CD14-positive monocyte (primary cell): ENCODE measurements around the gene DUOX2. TPM values are rescaled to one million over a fixed set of nuclear protein-coding genes. Genes with fewer than 3 reads are reported as not detected.

Source experiments
- DNase-seq, 3 donors: peaks; one replicate each; pipeline ENCODE4 v3.0.0-alpha.2; 2011 to 2022
- H2AFZ ChIP-seq: 2 replicates; pipeline ENCODE4 v1.6.0; 2012; ENCODE audit warnings: mild to moderate bottlenecking, low read depth, low read length, inconsistent platforms; ENCODE audit not compliant: insufficient read depth, poor library complexity, severe bottlenecking
- H3K27ac ChIP-seq, 2 donors: 1 replicate in 1 of 2; 2 replicates in 1 of 2; pipeline ENCODE4 v1.5.1; 2012 to 2013; ENCODE audit warnings: low read length in 2 of 2, control low read depth in 1 of 2, inconsistent platforms in 1 of 2, low read depth in 1 of 2, mild to moderate bottlenecking in 1 of 2
- H3K27me3 ChIP-seq, 2 donors: one replicate each; pipeline versions ENCODE4 v1.6.0 to v1.6.1; 2011 to 2013; ENCODE audit warnings: low read length in 2 of 2; ENCODE audit not compliant: control insufficient read depth in 2 of 2, insufficient read depth in 2 of 2
- H3K36me3 ChIP-seq, 2 donors: replicated peaks in 1 of 2; 1 replicate in 1 of 2; 2 replicates in 1 of 2; pipeline versions ENCODE4 v1.5.1 to v1.6.1; 2012 to 2013; ENCODE audit warnings: low read length in 2 of 2, control low read depth in 1 of 2, inconsistent platforms in 1 of 2, mild to moderate bottlenecking in 1 of 2; ENCODE audit not compliant: insufficient read depth in 2 of 2, control insufficient read depth in 1 of 2
- H3K4me1 ChIP-seq, 2 donors: 1 replicate in 1 of 2; 2 replicates in 1 of 2; pipeline versions ENCODE4 v1.5.1 to v1.6.1; 2012 to 2013; ENCODE audit warnings: low read length in 2 of 2, control low read depth in 1 of 2, inconsistent platforms in 1 of 2, mild to moderate bottlenecking in 1 of 2, moderate library complexity in 1 of 2; ENCODE audit not compliant: insufficient read depth in 2 of 2, control insufficient read depth in 1 of 2
- H3K4me2 ChIP-seq: replicated peaks from 2 replicates; pipeline ENCODE3; 2012; ENCODE audit warnings: low read length, moderate library complexity, mild to moderate bottlenecking; ENCODE audit not compliant: poor library complexity, severe bottlenecking; ENCODE audit errors: extremely low read depth
- H3K4me3 ChIP-seq, 3 experiments: fragments of 200-600 bp in 1 of 3; sonication (generic) in 1 of 3; replicated peaks in 1 of 3; 1 replicate in 2 of 3; 2 replicates in 1 of 3; pipeline ENCODE4 v1.5.1; 2011 to 2013; ENCODE audit warnings: low read length in 3 of 3, mild to moderate bottlenecking in 3 of 3, control low read depth in 2 of 3, low read depth in 2 of 3, inconsistent platforms in 1 of 3, moderate library complexity in 1 of 3
- H3K79me2 ChIP-seq: 2 replicates; pipeline ENCODE4 v1.6.0; 2012; ENCODE audit warnings: mild to moderate bottlenecking, control low read depth, inconsistent platforms, low read length, moderate library complexity; ENCODE audit not compliant: insufficient read depth
- H3K9ac ChIP-seq: 2 replicates; pipeline ENCODE4 v1.6.0; 2017; ENCODE audit warnings: low read length, mild to moderate bottlenecking; ENCODE audit not compliant: insufficient read depth, poor library complexity, severe bottlenecking
- H3K9me3 ChIP-seq, 2 donors: replicated peaks in 1 of 2; 1 replicate in 1 of 2; 2 replicates in 1 of 2; pipeline versions ENCODE4 v1.5.1 to v1.6.1; 2012 to 2013; ENCODE audit warnings: low read length in 2 of 2, control low read depth in 1 of 2; ENCODE audit not compliant: control insufficient read depth in 1 of 2, insufficient read depth in 1 of 2
- H4K20me1 ChIP-seq: 2 replicates; pipeline ENCODE4 v1.6.0; 2012; ENCODE audit warnings: mild to moderate bottlenecking, low read length, control low read depth, moderate library complexity; ENCODE audit not compliant: insufficient read depth
- H3K27ac Mint-ChIP-seq, 7 donors: one replicate each; pipeline ENCODE4 v1.8.0; 2020; ENCODE audit warnings: mild to moderate bottlenecking in 7 of 7, mixed read lengths in 7 of 7, moderate library complexity in 6 of 7, inconsistent platforms in 2 of 7
- H3K27me3 Mint-ChIP-seq, 3 donors: one replicate each; pipeline ENCODE4 v1.8.0; 2021 to 2022; ENCODE audit warnings: low read depth in 3 of 3, mild to moderate bottlenecking in 3 of 3, mixed read lengths in 3 of 3, moderate library complexity in 3 of 3, inconsistent platforms in 1 of 3
- H3K36me3 Mint-ChIP-seq, 2 donors: one replicate each; pipeline ENCODE4 v1.8.0; 2020; ENCODE audit warnings: mixed read lengths in 2 of 2, inconsistent platforms in 1 of 2, mild to moderate bottlenecking in 1 of 2
- H3K4me1 Mint-ChIP-seq: one replicate; pipeline ENCODE4 v1.8.0; 2020; ENCODE audit warnings: mild to moderate bottlenecking, mixed read lengths
- H3K4me3 Mint-ChIP-seq, 2 donors: one replicate each; pipeline ENCODE4 v1.8.0; 2020; ENCODE audit warnings: mild to moderate bottlenecking in 2 of 2, mixed read lengths in 2 of 2, moderate library complexity in 1 of 2
- H3K9me3 Mint-ChIP-seq, 7 donors: one replicate each; pipeline ENCODE4 v1.8.0; 2020 to 2022; ENCODE audit warnings: mixed read lengths in 7 of 7, mild to moderate bottlenecking in 6 of 7, moderate library complexity in 6 of 7, inconsistent platforms in 2 of 7
- WGBS: methylation state at CpG from one replicate; pipeline ENCODE4 v1.1.5; 2013; ENCODE audit warnings: missing lambda C conversion rate; ENCODE audit not compliant: insufficient coverage; 5-methylcytosine and 5-hydroxymethylcytosine counted together
- intact Hi-C, 2 donors: fragments of 100-400 bp; cut with micrococcal nuclease; formaldehyde crosslinking; loops; one replicate each; pipeline versions ENCODE4 v1.15.0 to v1.15.1; 2023
- polyA plus RNA-seq, 3 donors: library from polyadenylated mRNA; depleted of rRNA in 1 of 3; unstranded in 2 of 3; stranded (reverse) in 1 of 3; fragments of 300-500 nt in 2 of 3; fragments of >200 nt in 1 of 3; fragmentation: Illumina TruSeq in 2 of 3; gene quantifications; 1 replicate in 2 of 3; 2 replicates in 1 of 3; pipeline ENCODE4 v1.2.3, GENCODE V29; 2012 to 2021
- TF ChIP-seq, protein P1 (sequence below): fragments of 200-600 bp; IDR thresholded peaks from one replicate; pipeline ENCODE4 v1.8.0; 2022; ENCODE audit warnings: antibody characterized with exemption, mild to moderate bottlenecking

The DUOX2 gene
- polyA plus RNA-seq, 3 donors, result 0.01 TPM; not detected in 2

DNA sequence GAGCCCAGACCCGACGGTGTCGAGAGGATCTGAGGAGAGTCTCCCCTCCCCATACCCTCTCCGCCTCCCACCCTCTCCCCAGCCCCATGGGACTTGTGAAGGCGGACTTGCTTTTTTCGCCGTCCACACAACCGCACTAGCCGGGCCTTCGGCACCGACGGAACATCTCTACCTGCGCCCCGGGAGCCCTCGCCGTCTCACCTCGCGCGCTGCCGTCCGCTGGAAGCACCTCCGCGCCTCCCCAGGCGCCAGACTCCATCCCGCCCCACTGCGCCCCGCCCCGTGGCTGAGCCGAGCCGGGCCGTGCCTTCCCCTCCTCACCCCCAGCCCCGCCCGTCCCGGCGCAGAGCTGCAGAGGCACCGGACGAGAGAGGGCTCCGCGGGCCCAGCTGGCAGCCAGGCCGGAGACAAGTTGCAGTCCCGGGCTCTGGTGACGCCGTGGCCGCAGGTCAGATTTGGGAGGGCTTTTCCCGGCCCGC is 15.7 kb upstream of the DUOX2 start, which contains the start of the genes DUOX1 and DUOXA1:
TSS of gene DUOX1 (plus strand) at position 344 of the 479 bp plus-strand sequence. CDS start 1,973 bp downstream, outside the sequence.
TSS of gene DUOXA1 (minus strand) at position 229 of the 479 bp plus-strand sequence. CDS start 6,865 bp downstream, outside the sequence.
- Histone ChIP-seq H3K4me1 (peaks cover 9 to 11% of the 10 kb centered on the region in 2 donors), H2AFZ (peak within 1 kb of the TSS; percentile 50), H3K27ac (no peak within 1 kb of the TSS), H4K20me1 (no peaks in the 10 kb centered on the region), H3K36me3 (no peaks in the 10 kb centered on the region), H3K4me3 (peak within 1 kb of the TSS in 1 of 3 experiments; percentile 51), H3K4me2 (peak within 1 kb of the TSS; percentile 55), H3K9me3 (peaks cover 0 to 19% of the 10 kb centered on the region in 2 donors), H3K79me2 (no peaks in the 10 kb centered on the region), H3K27me3 (peaks cover 61 to 82% of the 10 kb centered on the region in 2 donors), H3K9ac (no peak within 1 kb of the TSS)
- Mint-ChIP-seq H3K4me1 (peaks cover 11% of the 10 kb centered on the region), H3K36me3 (no peaks in the 10 kb centered on the region), H3K27me3 (peaks cover 75 to 90% (median 89%) of the 10 kb centered on the region in 3 donors), H3K4me3 (peak within 1 kb of the TSS; percentile 32 to 81), H3K9me3 (peaks cover 0 to 13% (median 2%) of the 10 kb centered on the region in 7 donors), H3K27ac (peak within 1 kb of the TSS in 1 of 7 donors; percentile 73)
- TF ChIP-seq, protein P1, sequence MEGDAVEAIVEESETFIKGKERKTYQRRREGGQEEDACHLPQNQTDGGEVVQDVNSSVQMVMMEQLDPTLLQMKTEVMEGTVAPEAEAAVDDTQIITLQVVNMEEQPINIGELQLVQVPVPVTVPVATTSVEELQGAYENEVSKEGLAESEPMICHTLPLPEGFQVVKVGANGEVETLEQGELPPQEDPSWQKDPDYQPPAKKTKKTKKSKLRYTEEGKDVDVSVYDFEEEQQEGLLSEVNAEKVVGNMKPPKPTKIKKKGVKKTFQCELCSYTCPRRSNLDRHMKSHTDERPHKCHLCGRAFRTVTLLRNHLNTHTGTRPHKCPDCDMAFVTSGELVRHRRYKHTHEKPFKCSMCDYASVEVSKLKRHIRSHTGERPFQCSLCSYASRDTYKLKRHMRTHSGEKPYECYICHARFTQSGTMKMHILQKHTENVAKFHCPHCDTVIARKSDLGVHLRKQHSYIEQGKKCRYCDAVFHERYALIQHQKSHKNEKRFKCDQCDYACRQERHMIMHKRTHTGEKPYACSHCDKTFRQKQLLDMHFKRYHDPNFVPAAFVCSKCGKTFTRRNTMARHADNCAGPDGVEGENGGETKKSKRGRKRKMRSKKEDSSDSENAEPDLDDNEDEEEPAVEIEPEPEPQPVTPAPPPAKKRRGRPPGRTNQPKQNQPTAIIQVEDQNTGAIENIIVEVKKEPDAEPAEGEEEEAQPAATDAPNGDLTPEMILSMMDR, result no peak
- DNase-seq, result no peak
- intact Hi-C loops, result no loop called here
- WGBS, result 6% methylated on average over 36 of the region's 46 CpGs

DNA sequence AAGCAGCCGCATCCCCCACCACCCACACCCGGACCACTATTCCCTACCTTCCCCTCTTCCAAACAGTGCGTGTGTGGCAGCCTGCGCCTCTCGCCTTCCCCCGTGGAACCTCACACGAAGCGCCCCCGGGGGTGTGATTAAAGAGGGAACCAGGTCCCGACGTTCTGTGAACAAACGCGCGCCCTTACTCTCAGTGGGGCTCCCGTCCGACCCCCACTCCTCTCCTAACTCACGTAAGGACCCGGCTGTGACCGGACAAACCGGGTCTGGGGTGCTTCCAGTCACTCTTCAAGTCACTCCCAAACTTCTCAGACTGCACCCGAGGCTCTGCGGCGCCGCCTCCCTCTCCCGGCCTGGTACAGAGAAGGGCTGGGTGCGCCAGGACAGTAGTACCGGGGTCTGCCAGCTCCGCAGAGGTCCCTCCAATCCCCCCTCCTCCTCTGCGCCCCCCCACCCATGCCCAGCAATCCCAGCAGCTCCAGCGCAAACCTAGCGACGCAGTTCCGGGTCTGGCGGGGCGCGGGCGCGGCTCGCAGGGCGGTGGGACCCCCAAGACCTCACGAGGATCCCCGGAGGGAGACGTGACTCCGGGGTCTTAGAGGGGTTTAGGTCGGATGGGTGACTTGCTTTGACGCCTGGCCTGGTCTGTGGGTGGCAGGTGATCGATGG is 15.1 kb upstream of the DUOX2 start:
- Mint-ChIP-seq H3K4me3 (peak overlapping the region; percentile 32 to 81), H3K27ac (peak overlapping the region in 1 of 7 donors; percentile 73), H3K36me3 (no peaks in the 10 kb centered on the region), H3K9me3 (peaks cover 0 to 10% (median 2%) of the 10 kb centered on the region in 7 donors), H3K4me1 (peaks cover 10% of the 10 kb centered on the region), H3K27me3 (peaks cover 73 to 88% (median 87%) of the 10 kb centered on the region in 3 donors)
- intact Hi-C loops, result no loop called here
- H3K9me3 ChIP-seq, result peaks cover 0 to 14% of the 10 kb centered on the region in 2 donors
- no peaks in the 10 kb centered on the region for H3K36me3 ChIP-seq
- whole genome bisulfite sequencing, result 3% methylated on average over 37 of the region's 47 CpGs
- no peaks in the 10 kb centered on the region for H4K20me1 ChIP-seq
- H3K4me1 ChIP-seq, result peaks cover 9 to 11% of the 10 kb centered on the region in 2 donors
- no peak overlapping the region for H3K9ac ChIP-seq
- DNase-seq, result no peak
- peak overlapping the region in 1 of 3 experiments; percentile 51 for H3K4me3 ChIP-seq
- peaks cover 56 to 76% of the 10 kb centered on the region in 2 donors for H3K27me3 ChIP-seq
- H3K27ac ChIP-seq, result no peak overlapping the region
- peak overlapping the region; percentile 50 for H2AFZ ChIP-seq
- peak overlapping the region; percentile 55 for H3K4me2 ChIP-seq
- no peaks in the 10 kb centered on the region for H3K79me2 ChIP-seq
- TF ChIP-seq, protein P1, result no peak
